ENCODE data around the gene AMPH. TPM values are rescaled to one million over a fixed set of nuclear protein-coding genes. Genes with fewer than 3 reads are reported as not detected.

AMPH gene
- polyA plus RNA-seq, 12 donors = 6.4 to 12.6 (median 9.5) TPM; not detected in 1

DNA sequence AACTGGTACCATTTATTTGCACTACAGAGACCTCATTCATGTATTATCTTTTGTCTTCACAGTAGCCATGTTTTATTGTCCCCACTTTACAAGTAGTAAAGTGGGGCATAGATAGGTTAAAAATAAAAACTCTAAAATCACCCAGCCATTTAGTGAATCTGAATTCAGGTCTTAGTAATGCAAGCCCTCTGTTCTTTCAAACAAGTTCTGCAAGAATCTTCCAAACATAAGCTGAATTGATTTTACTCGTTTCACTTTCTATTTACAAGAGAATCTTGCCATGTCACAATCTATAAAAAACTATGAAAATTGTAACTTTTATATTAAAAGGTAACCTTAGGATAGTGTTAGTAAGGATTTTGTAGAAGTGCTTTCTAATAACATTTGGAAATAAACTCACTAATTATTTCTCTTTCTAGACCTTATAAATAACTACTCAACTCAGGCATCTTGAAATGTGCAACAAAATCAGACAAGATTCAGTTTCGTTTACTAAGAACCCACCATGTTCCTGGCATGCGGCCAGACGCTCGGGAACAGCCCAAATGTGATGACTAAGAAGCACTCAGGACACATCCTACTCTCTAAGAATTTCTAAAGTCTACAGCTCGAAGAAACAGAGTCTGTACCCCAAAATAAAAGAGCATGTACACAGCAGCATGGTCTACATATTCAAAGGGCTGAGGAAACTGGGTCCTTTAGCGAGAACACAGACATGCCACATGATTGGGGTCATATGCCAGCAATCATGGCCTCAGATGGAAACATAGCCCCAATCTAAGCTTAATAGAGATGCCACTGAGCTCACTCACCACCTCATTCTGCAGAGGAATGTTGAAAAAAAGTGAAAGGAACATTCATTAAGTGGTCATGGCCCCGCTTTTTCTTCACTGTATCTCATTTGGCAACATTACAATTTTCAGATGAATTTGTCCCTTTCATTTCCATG, 167.6 kb downstream of the AMPH start:
- DNase-seq = no peak

DNA sequence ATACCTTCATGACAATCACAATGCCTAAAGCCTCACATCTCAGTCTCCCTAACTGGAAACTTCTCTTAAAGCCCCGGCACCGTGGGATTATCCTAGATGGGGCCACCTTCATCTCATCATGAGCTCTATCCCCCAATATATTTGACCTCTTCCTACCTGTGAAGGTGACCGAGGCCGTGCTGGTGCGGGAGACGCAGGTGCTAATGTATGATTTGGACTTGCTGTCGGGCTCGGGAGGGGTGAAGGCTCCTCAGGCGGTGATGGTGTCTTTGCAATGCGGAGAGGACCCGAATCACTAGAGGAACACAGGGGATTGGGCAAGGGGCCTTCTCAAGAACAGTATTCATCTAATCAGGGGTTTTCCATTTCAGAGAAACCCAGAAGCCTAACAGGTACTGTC, 168.4 kb downstream of the AMPH start:
- DNase-seq = no peak

DNA sequence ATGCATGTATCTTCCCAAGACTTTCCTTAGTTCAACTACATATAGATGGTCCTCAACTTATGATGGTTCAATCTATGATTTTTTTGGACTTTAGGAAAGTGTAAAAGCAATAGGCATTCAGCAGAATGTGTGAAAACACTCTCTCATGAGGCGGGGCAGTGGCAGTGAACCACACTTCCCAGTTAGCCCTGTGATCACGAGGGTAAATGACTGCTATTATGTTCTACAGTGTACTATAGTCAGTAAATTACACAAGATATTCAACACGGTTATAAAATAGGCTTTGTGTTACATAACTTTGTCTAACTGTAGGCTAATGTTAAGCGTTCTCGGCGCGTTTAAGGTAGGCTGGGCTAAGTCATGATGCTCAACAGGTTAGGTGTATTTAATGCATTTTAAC, 169.3 kb downstream of the AMPH start:
- no peak for DNase-seq

DNA sequence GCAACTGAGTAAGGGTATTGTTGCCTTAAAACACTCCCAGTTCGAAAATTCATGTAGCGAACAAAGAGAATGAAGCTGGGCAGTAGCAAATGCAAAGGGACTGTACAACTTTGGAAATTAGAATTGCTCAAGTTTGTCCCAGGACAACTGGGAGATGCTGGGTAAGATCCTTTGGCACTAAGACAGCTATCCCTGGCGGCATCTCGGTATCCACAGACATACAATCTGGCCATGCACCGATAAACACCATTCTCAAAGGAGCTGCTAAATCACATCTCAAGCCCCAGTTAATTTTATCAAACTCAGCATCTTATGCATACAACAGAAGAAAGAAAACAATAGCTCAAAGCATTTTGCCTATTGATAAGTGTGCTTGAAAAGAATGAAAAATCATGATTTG, 177.3 kb downstream of the AMPH start:
- DNase-seq = no peak

DNA sequence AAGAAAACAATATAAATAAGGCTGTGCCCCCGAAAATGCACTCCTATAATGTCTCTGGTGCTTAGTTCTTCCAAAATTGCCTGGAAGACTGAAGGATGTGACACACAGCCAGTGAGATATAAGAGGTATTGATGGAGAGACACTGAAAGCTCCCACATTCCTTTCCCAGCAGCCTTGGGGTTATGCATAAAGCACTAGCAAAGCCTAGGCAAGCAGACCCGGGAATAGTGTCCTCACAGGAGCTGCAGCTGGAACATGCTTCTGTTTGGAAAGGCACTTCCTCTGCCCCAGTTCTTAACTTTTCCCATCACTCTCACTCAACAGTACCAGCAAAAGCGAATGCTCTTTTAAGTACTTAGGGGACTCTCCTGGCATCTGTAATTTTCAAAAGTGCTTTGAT, 178.0 kb downstream of the AMPH start:
- DNase-seq = no peak

DNA sequence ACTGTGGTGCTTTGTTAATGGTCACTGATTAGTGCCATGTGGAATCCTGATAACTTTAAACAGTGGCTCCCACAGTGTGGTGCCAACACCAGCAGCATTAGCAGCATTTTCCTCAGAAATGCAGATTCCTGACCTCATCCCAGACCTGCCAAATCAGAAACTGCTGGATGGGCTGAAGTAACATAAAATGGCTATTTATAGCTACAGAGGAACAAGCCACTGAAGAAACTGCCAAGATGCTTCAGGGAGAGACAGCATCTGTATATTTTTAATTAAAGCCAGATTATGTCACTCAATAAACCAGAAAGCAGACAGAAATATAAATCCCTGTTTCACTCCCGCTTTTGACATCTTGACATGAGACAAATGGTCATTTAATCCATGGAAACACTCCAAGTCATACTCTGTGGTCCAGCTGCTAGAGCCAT, 178.5 kb downstream of the AMPH start:
- DNase-seq = peak; percentile 56

DNA sequence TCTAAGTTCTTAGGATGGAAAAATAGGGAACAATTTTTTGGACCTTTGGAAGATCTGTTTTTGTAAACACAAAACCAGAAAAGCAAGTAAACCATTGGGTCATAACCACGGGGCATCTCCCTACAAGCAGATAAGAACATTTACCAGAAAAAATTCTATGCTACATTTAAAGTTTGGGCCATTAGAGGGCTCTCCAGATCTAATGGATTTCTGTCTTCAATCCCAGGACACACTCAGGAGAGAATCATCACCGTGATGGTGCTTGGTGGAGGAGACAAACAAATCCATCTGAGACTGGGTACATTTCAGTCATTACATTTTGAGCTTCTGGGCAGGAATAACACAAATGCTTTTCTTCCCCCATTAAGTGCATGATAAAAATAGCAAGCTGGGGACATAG, 179.3 kb downstream of the AMPH start:
- no peak for DNase-seq

DNA sequence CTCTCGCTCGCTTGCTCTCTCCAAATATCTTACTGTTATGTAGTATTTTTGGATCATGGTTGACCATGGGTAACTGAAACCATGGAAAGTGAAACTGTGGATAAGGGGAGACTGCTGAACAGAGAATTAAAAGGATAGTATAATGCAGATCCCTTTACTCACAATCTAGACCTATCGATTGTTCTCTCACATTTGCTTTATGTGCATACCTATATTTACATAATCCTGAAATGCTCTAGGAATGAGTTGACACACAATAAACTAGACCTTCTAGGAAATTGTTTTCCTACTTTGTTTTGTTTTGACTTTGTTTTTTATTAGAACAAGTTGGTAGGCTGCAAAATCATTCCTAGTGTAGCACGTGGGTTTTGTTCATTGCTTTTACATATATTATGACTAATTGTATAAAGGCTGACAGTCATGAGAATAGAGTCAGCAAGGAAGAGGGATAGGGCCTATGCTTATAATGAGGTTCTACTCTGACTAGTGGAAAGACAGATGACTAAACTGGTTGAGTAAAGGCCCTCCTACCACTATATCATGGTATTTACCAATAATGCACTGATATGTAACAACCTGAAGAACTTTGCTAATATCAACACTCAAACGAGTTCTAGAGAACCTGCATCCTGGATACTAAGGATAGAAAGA, 182.5 kb downstream of the AMPH start:
- DNase-seq = no peak

DNA sequence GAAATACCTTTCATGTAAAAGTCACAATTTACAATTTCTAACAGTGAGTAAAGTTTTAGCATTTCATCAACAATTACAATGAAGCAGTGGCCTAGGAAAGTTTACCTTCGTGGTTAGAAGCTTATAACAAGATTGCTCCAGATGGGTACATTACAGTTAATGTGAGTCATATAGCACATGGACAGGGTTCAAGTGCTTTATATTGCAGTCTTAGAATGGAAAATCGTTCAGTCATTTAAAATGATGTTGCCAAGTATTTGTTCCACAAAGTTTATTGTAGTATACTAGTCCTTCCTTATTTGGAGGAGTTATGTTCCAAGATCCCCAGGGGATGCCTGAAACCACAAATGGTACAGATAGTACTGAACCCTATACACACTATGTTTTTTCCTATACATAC, 183.1 kb downstream of the AMPH start:
- DNase-seq = no peak

DNA sequence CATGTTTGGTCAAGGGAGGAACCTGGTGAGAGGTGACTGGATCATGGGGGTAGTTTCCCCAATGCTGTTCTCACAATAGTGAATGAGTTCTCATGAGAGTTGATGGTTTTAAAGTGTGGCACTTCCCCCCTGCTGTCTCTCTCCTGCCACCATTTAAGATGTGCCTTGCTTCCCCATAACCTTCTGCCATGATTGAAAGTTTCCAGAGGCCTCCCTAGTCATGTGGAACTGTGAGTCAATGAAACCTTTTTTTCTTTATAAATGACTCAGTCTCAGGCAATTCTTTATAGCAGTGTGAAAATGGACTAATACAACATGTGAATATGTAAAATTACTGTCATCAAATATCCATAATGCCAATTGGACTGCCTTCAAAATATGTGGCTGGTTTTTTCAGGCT, 192.2 kb downstream of the AMPH start:
- no peak for DNase-seq

DNA sequence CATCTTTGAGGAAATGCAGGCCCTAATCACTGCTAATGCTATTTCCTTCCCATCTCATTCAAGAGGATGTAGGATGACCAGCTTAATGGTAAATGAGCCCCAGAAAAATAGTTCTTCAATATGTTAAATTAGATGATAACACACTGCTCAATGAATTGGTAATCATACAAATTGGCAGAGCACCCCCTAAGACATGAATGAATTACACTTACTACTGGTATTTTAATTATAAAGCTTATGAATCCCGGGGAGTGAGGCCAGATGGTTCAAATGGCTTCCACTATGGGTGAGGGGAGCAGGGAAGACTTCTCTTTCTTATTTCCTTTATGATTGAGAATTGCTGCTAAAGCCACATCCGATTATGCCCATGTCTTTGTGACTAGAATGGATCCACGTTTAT, 198.5 kb downstream of the AMPH start:
- no peak for DNase-seq

DNA sequence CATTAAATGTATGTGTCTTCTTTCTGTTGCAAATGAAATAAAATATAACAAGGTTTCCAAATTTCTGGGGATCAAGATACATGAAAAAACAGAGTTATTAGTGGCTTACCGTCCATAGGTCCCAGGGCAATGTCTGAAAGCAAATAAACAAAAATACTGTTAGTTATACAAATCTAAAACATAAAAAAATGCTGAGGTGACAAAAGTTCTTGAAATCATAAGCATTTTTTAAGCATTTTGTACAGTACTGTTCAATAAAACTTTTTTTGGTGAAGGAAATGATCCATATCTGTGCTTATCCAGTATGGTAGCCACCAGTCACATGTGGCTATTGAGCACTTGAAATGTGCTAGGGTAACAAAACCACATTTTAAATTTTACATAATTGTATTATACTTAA, 199.1 kb downstream of the AMPH start:
- DNase-seq = no peak

DNA sequence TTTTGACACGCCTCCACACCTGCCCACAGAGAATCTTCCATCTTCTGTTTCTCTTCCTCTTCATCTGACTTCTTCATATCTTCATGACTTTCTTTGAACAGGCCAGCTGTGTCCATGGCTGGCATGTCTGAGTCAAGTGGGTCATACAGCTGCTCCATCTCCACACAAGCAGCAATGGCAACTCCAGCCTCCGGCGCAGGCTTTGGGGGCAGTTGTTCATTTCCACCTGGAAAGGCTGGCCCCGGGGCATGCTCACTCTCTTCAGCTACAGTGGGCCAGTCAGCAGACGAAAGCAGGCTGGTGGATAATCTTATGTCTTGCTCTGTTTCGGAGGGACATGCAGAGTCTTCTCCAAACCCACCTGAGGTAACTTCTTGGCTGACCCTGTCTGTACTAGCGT, 202.1 kb downstream of the AMPH start:
- no peak for DNase-seq

DNA sequence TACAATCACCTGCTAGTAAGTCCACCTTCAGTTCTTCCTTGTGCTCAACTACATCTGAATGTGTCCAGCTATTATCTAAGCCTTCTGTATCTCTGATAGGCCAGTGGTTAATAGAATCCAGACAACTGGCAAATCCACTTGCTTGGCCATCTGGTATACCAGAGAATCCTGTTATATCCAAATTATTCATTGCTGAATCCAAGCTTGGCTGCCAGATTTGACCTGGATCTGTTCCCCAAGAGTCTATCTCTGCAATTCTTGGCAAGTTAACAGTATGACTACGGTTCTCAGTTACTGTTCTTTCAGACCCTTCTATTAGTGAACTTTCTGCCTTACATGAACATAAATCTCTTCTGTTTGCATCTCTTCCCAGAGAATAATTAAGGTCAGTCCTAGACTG, 203.1 kb downstream of the AMPH start:
- peak; percentile 76 for DNase-seq

DNA sequence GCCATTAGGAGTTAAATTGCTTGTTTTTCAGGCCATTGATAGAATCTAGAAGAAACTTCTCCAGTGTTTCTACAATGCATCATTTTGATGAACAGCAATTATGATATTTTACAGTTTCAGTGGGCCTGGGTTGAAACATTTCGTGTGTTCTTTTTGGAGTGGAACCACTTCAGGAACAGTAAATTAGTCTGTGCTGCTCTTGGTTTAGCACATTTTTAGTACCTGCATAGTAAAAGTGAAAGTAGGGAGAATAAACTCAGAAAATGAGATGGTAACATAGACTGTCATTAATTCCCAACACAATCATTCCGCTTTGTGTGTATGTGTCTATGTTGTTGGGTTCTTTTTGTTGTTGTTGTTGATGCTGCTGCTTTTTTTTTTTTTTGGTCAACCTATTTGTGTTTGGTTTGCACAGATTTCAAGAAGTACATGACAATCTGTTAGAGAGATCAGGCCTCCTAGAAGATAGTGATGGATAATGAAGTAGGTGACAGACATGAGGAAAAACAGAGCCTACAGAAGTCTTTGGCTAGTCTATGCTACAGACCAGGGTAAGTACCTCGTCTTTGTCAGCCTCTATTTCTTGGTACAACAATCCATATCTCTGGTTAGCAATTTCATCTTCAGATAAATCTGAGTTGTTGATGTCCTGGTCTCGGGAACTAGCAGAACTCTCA, 203.8 kb downstream of the AMPH start:
- peak; percentile 2 for DNase-seq

DNA sequence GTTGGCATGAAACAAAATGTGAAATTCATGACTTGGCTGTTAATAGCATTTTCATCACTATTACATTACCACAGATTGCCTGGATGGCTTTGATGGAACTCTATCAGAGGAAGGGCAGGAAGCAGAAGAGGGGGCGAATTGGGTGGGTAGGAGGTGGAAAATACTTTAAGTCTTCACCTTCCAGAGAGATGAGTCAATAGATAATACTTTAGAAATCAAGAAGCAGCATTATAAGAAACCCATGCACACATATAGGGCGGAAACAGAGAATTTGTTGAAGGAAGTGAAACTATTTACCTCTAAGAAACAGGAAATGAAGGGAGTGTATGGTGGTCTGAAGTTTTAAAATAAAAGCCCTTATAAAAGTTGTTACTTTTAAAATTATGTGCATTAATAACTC, 205.7 kb downstream of the AMPH start:
- DNase-seq = no peak

DNA sequence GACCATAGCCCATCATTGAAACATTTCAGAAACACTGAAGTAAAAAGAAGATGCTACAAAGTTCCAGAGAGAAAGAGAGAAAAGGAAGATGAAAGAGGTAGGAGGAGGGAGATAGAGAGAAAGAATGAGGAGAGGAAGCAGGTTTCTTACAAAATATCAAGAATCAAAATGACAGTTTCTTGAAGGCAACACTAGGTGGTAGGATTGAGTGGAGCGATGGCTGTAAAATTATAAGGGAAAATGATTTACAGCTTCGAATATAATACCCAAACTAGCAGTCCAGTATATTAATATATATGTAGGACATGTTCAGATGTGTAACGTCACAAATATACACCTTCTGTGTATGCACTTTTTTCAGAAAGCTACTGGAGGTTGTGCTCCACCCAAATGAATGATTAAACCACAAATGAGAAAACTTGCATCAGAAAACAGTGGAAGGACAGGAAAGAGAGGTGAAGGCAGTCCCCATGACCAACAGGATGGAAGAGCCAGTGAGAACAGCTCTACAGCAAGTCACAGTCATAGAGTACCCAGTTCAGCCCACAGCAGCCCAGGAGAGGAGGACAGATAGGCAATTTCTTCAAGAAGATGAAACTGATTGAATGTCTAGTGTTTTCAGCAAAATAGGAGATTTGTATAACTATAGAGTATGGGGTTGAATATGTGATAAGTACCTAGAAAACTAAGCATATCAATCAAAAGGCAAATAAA, 206.3 kb downstream of the AMPH start:
- DNase-seq = no peak

DNA sequence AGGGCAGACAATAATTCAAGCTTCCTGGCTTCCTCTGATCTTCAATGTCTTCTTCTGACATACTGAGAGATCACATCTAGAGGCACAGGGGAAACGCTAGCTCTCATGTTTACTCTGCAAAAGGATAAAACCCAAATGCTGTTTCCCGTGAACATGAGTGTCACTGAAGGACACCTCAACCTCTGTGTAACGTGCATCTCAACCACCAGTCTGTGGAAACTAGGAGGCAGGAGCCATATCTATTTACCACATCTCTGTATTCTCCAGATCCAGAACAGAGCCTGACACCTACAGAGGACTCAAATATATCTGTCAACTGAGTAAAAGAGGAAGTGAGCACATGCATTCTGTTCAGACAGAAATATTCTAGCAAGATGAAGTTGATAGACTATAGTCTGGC, 217.4 kb downstream of the AMPH start:
- no peak for DNase-seq

DNA sequence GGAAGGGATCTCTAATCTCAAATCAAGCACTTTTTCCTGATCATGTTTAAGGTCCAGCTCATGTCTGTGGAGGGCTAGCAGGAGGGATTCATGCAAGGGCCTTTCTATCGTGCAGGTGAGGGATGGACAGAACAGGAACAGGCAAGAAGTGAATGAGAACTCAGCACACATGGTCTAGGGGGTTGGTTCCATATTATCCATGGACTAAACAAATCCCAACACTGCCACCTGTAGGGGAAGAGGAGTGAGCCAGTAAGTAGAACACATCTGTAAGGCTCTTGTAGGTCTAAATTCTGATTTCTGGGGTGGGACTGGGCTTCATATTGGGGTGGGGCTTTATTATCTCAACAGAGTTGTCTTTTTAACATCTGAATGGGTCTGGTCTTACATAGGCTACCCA, 219.8 kb downstream of the AMPH start:
- DNase-seq = no peak

DNA sequence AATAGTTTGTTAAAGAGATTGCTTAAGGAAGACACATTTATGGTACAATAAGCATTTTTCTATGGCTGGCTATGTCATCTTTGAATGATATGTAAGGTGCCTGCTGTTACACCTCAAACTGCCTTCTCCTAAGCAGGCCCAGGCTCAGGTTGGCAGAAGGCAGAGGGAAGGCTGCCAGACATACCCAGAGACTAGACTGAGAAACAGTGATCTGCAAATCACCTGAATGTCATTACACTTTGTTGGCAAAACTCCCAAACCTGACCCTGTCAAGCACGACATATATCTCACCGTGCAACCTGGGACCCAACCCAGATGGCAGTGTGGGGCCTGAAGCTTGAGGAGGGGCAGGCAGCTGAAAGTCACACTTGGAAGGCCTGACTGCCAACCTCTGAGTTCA, 221.1 kb downstream of the AMPH start:
- DNase-seq = no peak

DNA sequence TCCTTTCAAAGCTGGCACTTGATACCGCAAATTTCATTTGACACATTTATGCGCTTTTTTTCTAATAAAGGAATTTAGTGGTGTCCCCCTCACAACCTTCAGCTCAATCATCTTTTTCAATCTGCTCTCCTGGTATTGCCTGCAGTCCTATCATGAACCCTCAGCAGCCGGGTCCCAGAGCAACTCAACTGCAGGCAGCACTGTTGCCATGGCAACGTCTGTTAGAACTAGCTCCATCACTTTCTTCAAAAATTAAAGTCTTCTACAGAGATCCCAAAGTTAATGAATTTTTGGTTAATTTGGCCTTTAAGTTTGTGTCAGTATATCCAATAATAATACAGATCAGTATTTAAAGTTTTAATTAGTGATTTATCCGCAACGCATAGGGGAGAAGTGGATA, 221.6 kb downstream of the AMPH start:
- no peak for DNase-seq

DNA sequence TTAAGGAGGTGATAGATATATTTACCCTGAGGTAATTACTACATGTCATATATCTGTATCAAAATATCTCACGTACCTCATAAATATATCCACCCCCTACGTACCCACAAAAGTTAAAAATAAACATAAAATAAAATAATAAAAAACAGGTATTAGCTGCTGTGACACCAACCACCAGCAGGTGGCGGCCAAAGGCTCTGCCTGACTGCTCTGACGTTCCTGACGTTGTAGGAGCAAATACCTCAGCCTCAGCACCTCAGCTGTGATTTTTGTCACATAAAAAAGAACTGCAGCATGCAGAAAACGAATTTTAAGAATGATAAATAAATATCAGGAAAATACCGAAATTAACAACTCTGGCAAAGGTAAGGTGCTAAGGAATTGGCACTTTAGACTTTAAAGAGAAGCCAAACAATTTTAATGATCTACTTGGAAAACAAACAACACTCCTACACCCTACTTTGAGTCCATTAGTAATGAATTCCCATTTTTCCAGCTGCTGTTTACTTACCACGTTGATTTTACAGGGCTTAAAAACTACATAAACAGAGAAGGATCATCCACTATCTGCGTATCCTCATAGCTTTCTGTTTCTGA, 232.3 kb downstream of the AMPH start:
- peak; percentile 38 for DNase-seq
